ENCODE measurements around the gene KCNH4. TPM values are rescaled to one million over a fixed set of nuclear protein-coding genes. Genes with fewer than 3 reads are reported as not detected.

KCNH4 gene
- polyA plus RNA-seq, 3 donors: 0.05 TPM; not detected in 2

DNA sequence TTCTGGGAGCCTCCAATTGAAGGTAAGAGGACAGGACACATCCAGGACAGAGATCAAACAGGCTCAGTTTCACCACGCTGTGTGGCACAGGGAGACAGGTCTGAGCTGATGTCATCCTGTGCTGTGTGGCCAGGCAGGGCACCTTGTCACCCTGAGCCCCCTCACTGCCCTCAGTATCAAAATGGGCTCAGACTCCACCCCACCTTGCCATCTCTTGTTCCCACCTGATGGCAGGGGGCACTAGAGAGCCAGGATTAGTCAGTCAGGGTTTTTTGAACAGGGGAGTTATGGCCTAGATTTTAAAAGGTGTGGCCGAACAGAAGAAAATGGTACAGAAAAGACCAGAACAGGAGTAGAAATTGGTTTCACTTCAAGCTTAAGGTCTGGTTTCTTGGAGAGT, 62.4 kb downstream of the KCNH4 start:
- no peak overlapping the region for H3K9ac ChIP-seq (ENCODE audit: insufficient read depth, low read length, poor library complexity, severe bottlenecking)
- intact Hi-C loops (cut with micrococcal nuclease): loop anchor here in 1 of 2 donors (5.0 kb wide), 1 partner anchor 91 kb away; no protein-coding TSS in a partner anchor

DNA sequence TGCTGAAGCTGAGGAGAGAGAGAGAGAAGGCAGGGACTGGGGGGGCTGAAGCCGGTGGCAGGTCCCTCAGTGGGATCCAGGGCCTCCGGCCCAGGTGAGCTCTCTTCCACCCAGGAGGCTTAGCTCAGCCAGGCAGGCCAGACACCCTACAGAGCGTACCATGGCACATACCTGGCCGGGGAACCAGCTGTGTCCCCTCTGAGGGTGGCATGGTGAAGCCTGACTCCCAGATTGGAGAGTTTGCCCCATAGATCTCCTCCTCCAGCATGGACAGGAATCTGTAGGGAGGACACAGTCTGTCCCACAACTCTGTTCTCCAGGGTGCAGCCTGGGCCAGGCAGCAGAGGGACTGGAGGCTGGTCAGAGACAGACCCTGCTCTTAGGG, 62.8 kb downstream of the KCNH4 start:
- Mint-ChIP-seq H3K4me3 (no peak overlapping the region), H3K27me3 (ENCODE audit: low read depth in 3 of 3) (no peaks in the 10 kb centered on the region), H3K9me3 (no peaks in the 10 kb centered on the region), H3K4me1 (peaks cover 27% of the 10 kb centered on the region), H3K27ac (peak overlapping the region in 1 of 7 donors; percentile 43), H3K36me3 (peaks cover 20 to 32% of the 10 kb centered on the region in 2 donors)
- no peak overlapping the region for H3K4me2 ChIP-seq (replicated peaks; ENCODE audit: extremely low read depth, low read length, poor library complexity, severe bottlenecking)
- peaks cover 12 to 20% of the 10 kb centered on the region in 2 donors for H3K4me1 ChIP-seq (ENCODE audit: control insufficient read depth in 1 of 2, insufficient read depth in 2 of 2, low read length in 2 of 2)
- H2AFZ ChIP-seq (ENCODE audit: insufficient read depth, low read depth, low read length, poor library complexity, severe bottlenecking): no peak overlapping the region
- H3K36me3 ChIP-seq (replicated peaks in 1 of 2; ENCODE audit: control insufficient read depth in 1 of 2, insufficient read depth in 2 of 2, low read length in 2 of 2): peaks cover 0 to 7% of the 10 kb centered on the region in 2 donors
- intact Hi-C loops (cut with micrococcal nuclease): loop anchor here in 1 of 2 donors (5.0 kb wide), 1 partner anchor 91 kb away; no protein-coding TSS in a partner anchor
- 100% methylated on average over 3 of the region's 4 CpGs for WGBS (ENCODE audit: insufficient coverage)
- H3K9me3 ChIP-seq (replicated peaks in 1 of 2; ENCODE audit: control insufficient read depth in 1 of 2, insufficient read depth in 1 of 2, low read length in 2 of 2): no peaks in the 10 kb centered on the region
- no peaks in the 10 kb centered on the region for H4K20me1 ChIP-seq (ENCODE audit: insufficient read depth, low read length)
- DNase-seq: no peak
- H3K27ac ChIP-seq (ENCODE audit: low read depth in 1 of 2, low read length in 2 of 2): no peak overlapping the region
- no peaks in the 10 kb centered on the region for H3K27me3 ChIP-seq (ENCODE audit: control insufficient read depth in 2 of 2, insufficient read depth in 2 of 2, low read length in 2 of 2)
- H3K4me3 ChIP-seq (replicated peaks in 1 of 3; ENCODE audit: low read depth in 2 of 3, low read length in 3 of 3): no peak overlapping the region
- TF ChIP-seq, protein P1, sequence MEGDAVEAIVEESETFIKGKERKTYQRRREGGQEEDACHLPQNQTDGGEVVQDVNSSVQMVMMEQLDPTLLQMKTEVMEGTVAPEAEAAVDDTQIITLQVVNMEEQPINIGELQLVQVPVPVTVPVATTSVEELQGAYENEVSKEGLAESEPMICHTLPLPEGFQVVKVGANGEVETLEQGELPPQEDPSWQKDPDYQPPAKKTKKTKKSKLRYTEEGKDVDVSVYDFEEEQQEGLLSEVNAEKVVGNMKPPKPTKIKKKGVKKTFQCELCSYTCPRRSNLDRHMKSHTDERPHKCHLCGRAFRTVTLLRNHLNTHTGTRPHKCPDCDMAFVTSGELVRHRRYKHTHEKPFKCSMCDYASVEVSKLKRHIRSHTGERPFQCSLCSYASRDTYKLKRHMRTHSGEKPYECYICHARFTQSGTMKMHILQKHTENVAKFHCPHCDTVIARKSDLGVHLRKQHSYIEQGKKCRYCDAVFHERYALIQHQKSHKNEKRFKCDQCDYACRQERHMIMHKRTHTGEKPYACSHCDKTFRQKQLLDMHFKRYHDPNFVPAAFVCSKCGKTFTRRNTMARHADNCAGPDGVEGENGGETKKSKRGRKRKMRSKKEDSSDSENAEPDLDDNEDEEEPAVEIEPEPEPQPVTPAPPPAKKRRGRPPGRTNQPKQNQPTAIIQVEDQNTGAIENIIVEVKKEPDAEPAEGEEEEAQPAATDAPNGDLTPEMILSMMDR (IDR thresholded peaks at IDR 0.05): no peak
- H3K79me2 ChIP-seq (ENCODE audit: insufficient read depth, low read length): no peaks in the 10 kb centered on the region
- no peak overlapping the region for H3K9ac ChIP-seq (ENCODE audit: insufficient read depth, low read length, poor library complexity, severe bottlenecking)

More for the DNA sequence above, 62.4 kb downstream of the KCNH4 start:
- peaks cover 9 to 16% of the 10 kb centered on the region in 2 donors for H3K4me1 ChIP-seq (ENCODE audit: control insufficient read depth in 1 of 2, insufficient read depth in 2 of 2, low read length in 2 of 2)
- TF ChIP-seq, protein P1 (IDR thresholded peaks at IDR 0.05): peak; percentile 33
- no peaks in the 10 kb centered on the region for H3K27me3 ChIP-seq (ENCODE audit: control insufficient read depth in 2 of 2, insufficient read depth in 2 of 2, low read length in 2 of 2)
- 89% methylated on average over 2 of the region's 2 CpGs for WGBS (ENCODE audit: insufficient coverage)
- H3K4me2 ChIP-seq (replicated peaks; ENCODE audit: extremely low read depth, low read length, poor library complexity, severe bottlenecking): no peak overlapping the region
- H3K36me3 ChIP-seq (replicated peaks in 1 of 2; ENCODE audit: control insufficient read depth in 1 of 2, insufficient read depth in 2 of 2, low read length in 2 of 2): peaks cover 0 to 8% of the 10 kb centered on the region in 2 donors
- no peaks in the 10 kb centered on the region for H3K79me2 ChIP-seq (ENCODE audit: insufficient read depth, low read length)
- no peak overlapping the region for H2AFZ ChIP-seq (ENCODE audit: insufficient read depth, low read depth, low read length, poor library complexity, severe bottlenecking)
- H3K36me3 Mint-ChIP-seq: peaks cover 22 to 34% of the 10 kb centered on the region in 2 donors
- H3K27ac ChIP-seq (ENCODE audit: low read depth in 1 of 2, low read length in 2 of 2): no peak overlapping the region
- no peak for DNase-seq
- H3K4me3 ChIP-seq (replicated peaks in 1 of 3; ENCODE audit: low read depth in 2 of 3, low read length in 3 of 3): no peak overlapping the region
- H3K27me3 Mint-ChIP-seq (ENCODE audit: low read depth in 3 of 3): no peaks in the 10 kb centered on the region
- no peaks in the 10 kb centered on the region for H3K9me3 ChIP-seq (replicated peaks in 1 of 2; ENCODE audit: control insufficient read depth in 1 of 2, insufficient read depth in 1 of 2, low read length in 2 of 2)
- H3K4me1 Mint-ChIP-seq: peaks cover 27% of the 10 kb centered on the region
- no peaks in the 10 kb centered on the region for H3K9me3 Mint-ChIP-seq
- no peaks in the 10 kb centered on the region for H4K20me1 ChIP-seq (ENCODE audit: insufficient read depth, low read length)
- peak overlapping the region in 1 of 7 donors; percentile 43 for H3K27ac Mint-ChIP-seq
- H3K4me3 Mint-ChIP-seq: no peak overlapping the region

Measured in CD14-positive monocyte (primary cell).